Activated naive CD4-positive, alpha-beta T cell (primary cell): ENCODE measurements around the gene METTL23.
A peak's percentile ranks its signal among the peaks of the same experiment; 100 is the strongest.
"Not testable (repeated sequence)": the region's sequence is repeated elsewhere in the genome, so short reads cannot be mapped to it uniquely, and the experiment has no call there.

Source experiments
- DNase-seq, 4 experiments: peaks; one replicate each; lab custom pipeline; 2025; lab: John Stamatoyannopoulos, UW

The METTL23 gene

GRCh38 chr17:76734080-76734840 is 7.6 kb downstream of the METTL23 start:
- DNase-seq: no peak

- no peak for DNase-seq
Observed at GRCh38 chr17:76735006-76735405, 8.4 kb downstream of the METTL23 start.

GRCh38 chr17:76735586-76736348 is 9.1 kb downstream of the METTL23 start:
- DNase-seq: no peak

GRCh38 chr17:76736349-76737081 is 9.9 kb downstream of the METTL23 start:
- peak; percentile 38 to 66 (median 48) for DNase-seq

- peak; percentile 97 to 99 (median 98) for DNase-seq
Observed at GRCh38 chr17:76737082-76737675, 10.5 kb downstream of the METTL23 start, which contains the start of gene SRSF2. Gene SRSF2 (minus strand): TSS chr17:76737331. CDS start chr17:76737160, 171 bp downstream.

GRCh38 chr17:76737676-76738467 is 11.2 kb downstream of the METTL23 start, which contains the start of gene MFSD11:
Gene MFSD11 (plus strand): TSS chr17:76738119. CDS start chr17:76738353, 234 bp downstream.
- DNase-seq: peak; percentile 79 to 97 (median 87)

- no peak for DNase-seq
Observed at GRCh38 chr17:76738468-76738850, 11.8 kb downstream of the METTL23 start.

GRCh38 chr17:76739568-76740115 is 13.0 kb downstream of the METTL23 start:
- not testable (repeated sequence) for DNase-seq

GRCh38 chr17:76740329-76741118 is 13.9 kb downstream of the METTL23 start:
- DNase-seq: no peak

GRCh38 chr17:76742958-76743357 is 16.3 kb downstream of the METTL23 start:
- DNase-seq: no peak

GRCh38 chr17:76744747-76745146 is 18.1 kb downstream of the METTL23 start:
- no peak for DNase-seq

- not testable (repeated sequence) for DNase-seq
Observed at GRCh38 chr17:76745785-76746184, 19.1 kb downstream of the METTL23 start.

GRCh38 chr17:76747716-76748363 is 21.2 kb downstream of the METTL23 start:
- no peak for DNase-seq

- no peak for DNase-seq
Observed at GRCh38 chr17:76748657-76749056, 22.0 kb downstream of the METTL23 start.

GRCh38 chr17:76751416-76751993 is 24.9 kb downstream of the METTL23 start:
- DNase-seq: no peak

- no peak for DNase-seq
Observed at GRCh38 chr17:76752006-76752405, 25.4 kb downstream of the METTL23 start.

GRCh38 chr17:76753061-76753961 is 26.7 kb downstream of the METTL23 start:
- peak in 1 of 4 experiments; percentile 27 for DNase-seq

GRCh38 chr17:76755285-76755684 is 28.6 kb downstream of the METTL23 start:
- DNase-seq: no peak
